Effector CD4-positive, alpha-beta T cell (primary cell): Measurements from ENCODE around the gene PTGIS.
"Not testable (repeated sequence)": the region's sequence is repeated elsewhere in the genome, so short reads cannot be mapped to it uniquely, and the experiment has no call there.

Source experiments
- DNase-seq: peaks from one replicate; pipeline ENCODE4 v3.0.0-alpha.2; 2020

The PTGIS gene

DNA sequence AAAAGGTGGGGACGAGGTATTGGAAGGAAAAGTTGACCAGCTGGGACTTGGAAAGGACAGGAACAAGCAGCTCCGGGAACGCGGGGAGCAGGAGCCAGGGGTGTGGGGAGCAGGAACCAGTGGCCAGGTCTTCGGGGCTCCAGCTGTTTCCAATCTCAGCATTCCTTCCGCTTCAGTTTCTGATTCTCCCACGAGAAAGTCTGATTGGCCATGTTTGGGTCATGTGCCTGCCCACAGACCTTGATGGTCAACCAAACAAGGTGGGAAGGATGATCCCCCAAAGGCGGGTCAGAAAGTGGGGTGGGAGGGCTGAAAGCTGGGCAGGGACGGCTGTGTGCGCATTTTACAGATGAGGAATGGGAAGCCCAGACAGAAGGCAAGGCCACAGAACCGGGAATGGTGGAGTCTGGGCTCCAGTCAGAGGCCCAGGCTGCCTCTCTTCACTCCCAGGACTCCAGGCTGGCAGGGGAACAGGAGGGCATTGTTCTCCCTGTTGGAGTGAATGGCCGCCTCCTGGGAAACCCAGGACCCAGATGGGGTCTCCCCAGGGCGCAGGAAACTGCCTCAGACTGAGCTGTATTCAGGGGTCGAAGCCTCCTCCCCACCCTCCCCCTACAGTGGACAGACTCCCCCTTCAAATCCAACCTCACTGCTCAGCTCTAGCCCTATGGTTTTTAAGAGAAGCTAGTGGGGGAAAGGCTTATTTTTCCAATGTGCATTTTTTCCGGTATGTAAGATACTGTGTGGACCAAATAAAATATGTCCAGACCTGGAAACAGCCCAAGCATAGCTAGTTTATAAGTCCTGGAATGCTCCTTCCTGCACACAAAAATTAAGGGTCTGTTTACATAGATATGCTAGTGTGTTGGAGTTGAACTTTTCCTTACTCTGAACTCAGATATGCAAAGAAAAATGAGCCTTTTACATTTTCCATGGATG is 12.2 kb upstream of the PTGIS start:
- no peak for DNase-seq

DNA sequence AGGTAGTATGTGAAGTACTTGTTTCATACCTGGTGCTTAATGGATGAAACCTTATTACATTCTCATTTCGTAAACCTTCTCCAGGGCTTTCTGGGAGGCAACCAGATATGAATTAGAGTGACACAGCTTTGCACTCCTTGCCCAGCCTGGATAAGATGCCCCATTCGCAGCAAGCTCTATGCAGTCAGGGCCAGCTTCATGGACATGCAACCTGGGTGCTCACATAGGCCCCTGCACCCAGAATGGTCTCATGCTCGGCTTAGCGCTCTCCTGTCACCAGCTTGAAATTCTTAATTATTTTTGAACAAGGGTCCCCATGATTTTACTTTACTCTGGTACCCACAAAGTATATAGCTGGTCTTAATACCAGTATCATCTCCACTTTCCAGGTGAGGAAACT is 11.3 kb upstream of the PTGIS start:
- DNase-seq: no peak

DNA sequence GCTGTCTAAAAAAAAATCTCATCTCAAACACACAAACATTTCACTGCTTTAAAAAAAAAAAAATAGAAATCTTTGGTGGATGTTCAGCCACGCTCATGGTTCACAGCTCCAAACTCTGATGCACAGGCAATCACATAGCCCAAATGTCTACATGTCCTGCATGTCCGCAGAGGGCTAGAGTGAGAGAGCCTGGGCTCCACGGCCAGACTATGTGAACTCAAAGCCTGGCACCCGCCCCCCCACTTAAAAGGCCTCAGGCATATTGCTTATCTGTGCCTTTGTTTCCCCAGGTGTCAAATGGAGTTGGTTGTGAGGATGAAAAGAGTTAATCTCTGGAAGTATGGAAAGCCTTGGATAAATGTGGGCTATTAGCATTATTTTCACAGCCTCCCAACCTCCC is 10.5 kb upstream of the PTGIS start:
- no peak for DNase-seq

GRCh38 chr20:49575551-49576060 is 7.7 kb upstream of the PTGIS start:
- no peak for DNase-seq

DNA sequence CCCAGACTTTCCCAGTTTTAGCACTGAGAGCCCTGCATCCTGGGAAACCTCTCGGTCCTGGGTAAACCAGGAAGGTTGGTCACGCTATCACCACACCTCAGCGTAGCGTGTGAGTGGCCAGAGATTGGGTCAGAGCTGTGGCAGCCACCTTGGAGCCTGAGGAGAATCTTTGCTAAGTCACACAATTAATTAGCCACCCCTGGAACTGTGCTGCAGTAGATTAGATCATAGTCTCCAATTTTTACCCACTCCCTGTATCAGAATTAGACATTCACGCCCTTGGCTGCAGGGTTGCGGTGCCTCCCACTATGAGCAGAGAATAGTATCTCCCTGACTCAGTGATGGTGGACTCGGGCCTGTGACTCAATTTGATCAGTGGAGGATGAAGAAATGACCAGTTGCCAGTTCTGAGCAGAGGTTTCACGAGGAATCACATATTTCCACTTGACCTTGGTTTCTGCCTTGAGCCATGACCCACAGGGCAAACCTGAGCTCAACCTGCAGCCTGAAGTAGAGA is 6.0 kb upstream of the PTGIS start:
- DNase-seq: no peak

DNA sequence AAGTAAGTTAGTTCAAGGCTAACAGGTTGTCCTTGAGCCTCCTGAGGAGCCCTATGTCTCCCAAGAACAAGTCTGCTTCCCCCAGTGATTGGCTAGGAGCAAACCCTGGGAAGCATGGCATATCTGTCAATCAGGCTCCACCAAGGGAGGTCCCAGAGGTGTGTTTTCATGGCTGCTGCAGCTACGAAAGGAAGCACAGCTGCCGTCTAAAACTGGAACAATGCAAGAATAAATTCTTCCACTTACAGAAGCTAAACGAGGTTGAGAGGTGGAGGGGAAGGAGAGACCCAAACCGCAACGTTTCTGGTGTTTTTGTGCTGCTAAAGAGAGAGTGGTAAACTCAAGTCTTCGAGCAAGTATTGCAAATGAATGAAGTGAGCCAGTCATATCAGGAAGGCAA is 4.9 kb upstream of the PTGIS start:
- DNase-seq: no peak

DNA sequence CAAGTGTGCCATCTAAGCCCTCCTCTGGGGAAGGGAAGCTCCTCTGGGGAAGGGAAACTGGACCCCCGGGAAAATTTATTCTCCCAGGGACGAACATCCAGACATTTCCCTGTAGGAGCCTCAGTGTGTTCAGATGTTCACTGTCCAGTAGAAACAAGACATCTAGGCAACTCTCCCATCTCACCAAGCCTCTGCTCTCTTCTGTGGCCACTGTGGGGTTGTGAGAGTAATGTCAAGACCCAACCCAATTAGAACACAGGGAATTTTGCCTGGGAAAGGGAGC is 3.6 kb upstream of the PTGIS start:
- DNase-seq: no peak

GRCh38 chr20:49570828-49571552 is 3.1 kb upstream of the PTGIS start:
- DNase-seq: no peak

DNA sequence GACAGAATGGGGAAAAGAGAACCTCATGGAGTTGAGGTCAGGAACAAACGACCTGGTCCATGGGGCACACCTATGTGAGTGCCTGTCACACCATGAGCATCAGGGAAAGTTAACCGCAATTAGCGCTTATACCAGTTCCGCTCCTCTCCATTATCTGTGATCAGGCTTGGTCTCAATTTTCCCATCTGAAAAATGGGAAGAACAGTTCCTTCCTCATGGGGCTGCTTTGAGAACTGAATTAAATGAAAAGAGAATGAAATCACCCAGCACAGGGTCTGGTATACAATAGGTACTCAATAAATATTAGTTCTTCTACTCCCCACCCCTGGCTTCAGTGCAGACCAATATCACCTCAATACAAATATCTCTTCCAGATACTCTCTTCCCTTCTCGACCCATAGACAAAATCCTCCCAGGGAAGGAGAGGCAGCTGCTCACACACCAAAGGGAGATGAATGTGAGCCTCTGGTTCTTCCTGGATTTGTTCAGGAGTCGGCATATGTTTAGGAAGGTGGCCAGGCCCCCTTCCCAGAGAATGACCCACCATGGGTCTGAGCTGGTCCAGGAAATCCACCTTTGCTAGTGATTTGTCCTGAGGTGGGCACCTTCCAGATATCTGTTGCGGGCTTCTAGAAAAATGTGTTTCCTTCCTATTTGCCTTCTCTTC is 2.4 kb upstream of the PTGIS start:
- no peak for DNase-seq

- no peak for DNase-seq
Observed at GRCh38 chr20:49569411-49570115, 1.6 kb upstream of the PTGIS start.

GRCh38 chr20:49568278-49569151 is 578 bp upstream of the PTGIS start:
- DNase-seq: no peak

- no peak for DNase-seq
Observed at GRCh38 chr20:49566401-49567364, 1.3 kb downstream of the PTGIS start.

GRCh38 chr20:49564991-49565390 is 2.9 kb downstream of the PTGIS start:
- DNase-seq: not testable (repeated sequence)

GRCh38 chr20:49563015-49563980 is 4.6 kb downstream of the PTGIS start:
- no peak for DNase-seq

- DNase-seq: no peak
Observed at GRCh38 chr20:49562311-49563014, 5.5 kb downstream of the PTGIS start.

GRCh38 chr20:49561806-49562205 is 6.1 kb downstream of the PTGIS start:
- DNase-seq: no peak

GRCh38 chr20:49561256-49561655 is 6.7 kb downstream of the PTGIS start:
- no peak for DNase-seq

DNA sequence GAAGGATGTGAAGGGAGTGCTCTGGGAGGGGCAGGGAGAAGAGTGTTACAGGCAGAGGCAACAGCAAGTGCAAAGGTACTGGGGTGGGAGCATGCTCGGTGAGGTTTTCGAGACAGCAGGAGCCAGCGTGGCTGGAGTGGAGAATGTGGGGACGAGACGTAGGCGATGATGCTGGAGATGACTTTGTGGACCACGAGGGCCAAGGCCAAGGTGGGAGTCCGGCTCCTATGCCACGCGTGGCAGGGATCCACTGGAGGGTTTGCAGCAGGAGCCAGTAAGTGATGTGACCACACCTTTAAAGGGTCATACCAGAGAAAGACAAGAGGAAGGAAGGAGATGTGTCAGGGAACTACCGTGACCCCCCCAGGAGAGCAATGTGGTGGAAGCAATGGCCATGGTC is 7.3 kb downstream of the PTGIS start:
- DNase-seq: no peak
